Spleen (tissue), 11 donors: ENCODE data around the gene EDEM1. TPM values are rescaled to one million over a fixed set of nuclear protein-coding genes. Genes with fewer than 3 reads are reported as not detected.
"Not testable (repeated sequence)": the region's sequence is repeated elsewhere in the genome, so short reads cannot be mapped to it uniquely, and the experiment has no call there.

Experiments
- DNase-seq: peaks from one replicate; pipeline ENCODE4 v3.0.0-alpha.2; 2020
- H3K27ac ChIP-seq, 8 donors: fragments of 200-600 bp; sonication (generic) in 7 of 8; 1 replicate in 4 of 8; 2 replicates in 4 of 8; pipeline versions ENCODE4 v1.5.0 to v1.8.0; 2016 to 2021; ENCODE audit warnings: inconsistent platforms in 4 of 8, mild to moderate bottlenecking in 4 of 8, moderate library complexity in 1 of 8
- H3K27me3 ChIP-seq, 7 donors: fragments of 200-600 bp; sonication (generic) in 6 of 7; replicated peaks in 1 of 7; 1 replicate in 4 of 7; 2 replicates in 3 of 7; pipeline versions ENCODE4 v1.5.0 to v1.8.0; 2016 to 2021; ENCODE audit warnings: inconsistent platforms in 3 of 7, mild to moderate bottlenecking in 1 of 7
- H3K36me3 ChIP-seq, 6 donors: fragments of 200-600 bp; sonication (generic) in 5 of 6; 1 replicate in 4 of 6; 2 replicates in 2 of 6; pipeline versions ENCODE4 v1.5.0 to v1.8.0; 2016 to 2021; ENCODE audit warnings: inconsistent platforms in 2 of 6
- H3K4me1 ChIP-seq, 6 donors: fragments of 200-600 bp; sonication (generic) in 5 of 6; 1 replicate in 3 of 6; 2 replicates in 3 of 6; pipeline versions ENCODE4 v1.5.0 to v1.8.0; 2016 to 2021; ENCODE audit warnings: inconsistent platforms in 3 of 6
- H3K4me3 ChIP-seq, 8 donors: fragments of 200-600 bp; sonication (generic) in 7 of 8; 1 replicate in 4 of 8; 2 replicates in 4 of 8; pipeline versions ENCODE4 v1.5.0 to v1.8.0; 2016 to 2021; ENCODE audit warnings: inconsistent platforms in 4 of 8, mild to moderate bottlenecking in 4 of 8, moderate library complexity in 2 of 8
- H3K9me3 ChIP-seq, 8 donors: fragments of 200-600 bp; sonication (generic) in 7 of 8; 1 replicate in 4 of 8; 2 replicates in 4 of 8; pipeline versions ENCODE4 v1.5.0 to v1.8.0; 2016 to 2021; ENCODE audit warnings: inconsistent platforms in 4 of 8
- POLR2A ChIP-seq, 3 donors: fragments of 450-650 bp; IDR thresholded peaks; one replicate each; pipeline ENCODE4 v1.5.1; 2017; ENCODE audit warnings: antibody characterized with exemption in 3 of 3, mild to moderate bottlenecking in 1 of 3
- POLR2AphosphoS5 ChIP-seq, 3 donors: sonication (generic); formaldehyde crosslinking; IDR thresholded peaks; one replicate each; pipeline ENCODE4 v1.5.1; 2017; ENCODE audit warnings: antibody characterized with exemption in 3 of 3
- WGBS, 5 donors: extraction: QIAGEN DNeasy Blood & Tissue Kit in 3 of 5; methylation state at CpG; one replicate each; pipeline versions ENCODE4 v1.1.5 to v1.1.7; 2013 to 2018; 5-methylcytosine and 5-hydroxymethylcytosine counted together
- intact Hi-C: fragments of 100-400 bp; cut with DNase I; formaldehyde crosslinking; loops from one replicate; pipeline ENCODE4 v1.15.0; 2023; ENCODE audit warnings: low total_unique reads
- polyA plus RNA-seq, 3 donors: library from polyadenylated mRNA; stranded (reverse); fragments of 200-250 nt; gene quantifications; one replicate each; pipeline ENCODE4 v1.2.1, GENCODE V29; 2013
- total RNA-seq, 7 donors: library from RNA; depleted of rRNA in 3 of 7; stranded (reverse); fragments of >200 nt in 3 of 7; fragmentation: NEBNext Ultra II Directional in 4 of 7; extraction: Animal tissue kit (Norgen Biotek cat#: 25700) in 4 of 7; gene quantifications; one replicate each; pipeline versions ENCODE4 v1.1.0 to v1.2.1, GENCODE V29; 2016 to 2021
- TF ChIP-seq, protein P1 (sequence below), 11 experiments: fragments of 200-600 bp in 7 of 11; fragments of 450-650 bp in 4 of 11; sonication (generic) in 4 of 11; IDR thresholded peaks in 8 of 11; conservative IDR thresholded peaks in 3 of 11; 1 replicate in 7 of 11; 2 replicates in 4 of 11; pipeline versions ENCODE4 v1.4.0 to v1.8.0; 2016 to 2021; ENCODE audit warnings: antibody characterized with exemption in 11 of 11, inconsistent platforms in 4 of 11, mild to moderate bottlenecking in 1 of 11
- donor health status: healthy with polysubstance abuse.
- donor health status: DM: no; HTN: no; CAD: no; lungs with moderate emphysema.
- donor health status: DM: no; HTN: no; CAD: no.
- donor health status: Bipolar disorder and iron deficiency.
- donor health status: healthy.
- donor health status: DM: no; HTN: no; CAD: no.
- donor health status: DM: yes; HTN: yes; CAD: no.

EDEM1 gene
- total and polyA plus RNA-seq, 10 donors, result 8.4 to 174 (median 73.8) TPM

DNA sequence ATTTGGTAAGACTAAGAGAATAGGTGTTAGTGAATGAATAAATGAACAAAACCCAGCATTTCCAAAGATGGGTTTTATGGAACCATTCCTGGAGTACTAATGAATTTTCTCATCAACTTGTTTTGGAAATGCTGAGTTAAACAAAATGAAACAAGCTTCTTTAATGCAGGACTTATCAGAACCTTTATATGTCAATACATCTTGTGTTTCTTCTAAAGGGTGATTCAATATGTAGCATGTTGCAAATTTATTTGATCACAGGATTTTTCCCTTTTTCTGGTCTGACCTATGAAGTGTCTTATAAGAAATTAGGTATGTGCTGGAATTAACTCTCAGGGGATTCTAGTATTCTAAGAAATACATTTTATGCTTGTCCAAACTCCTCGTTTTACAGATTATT lies 53.2 kb downstream of the EDEM1 start:
- no peak for DNase-seq
- H3K9me3 ChIP-seq, result peaks cover 0 to 14% (median 3%) of the 10 kb centered on the region in 8 donors
- no peaks in the 10 kb centered on the region for H3K27me3 ChIP-seq
- no peak overlapping the region for H3K4me3 ChIP-seq
- no peak overlapping the region for H3K27ac ChIP-seq
- intact Hi-C loops, result no loop called here
- 65 to 93% (median 83%) methylated on average over 1 of the region's 1 CpG for WGBS, 5 donors
- H3K36me3 ChIP-seq, result no peaks in the 10 kb centered on the region
- TF ChIP-seq POLR2AphosphoS5 (IDR thresholded peaks at IDR 0.05) (no peak), POLR2A (IDR thresholded peaks at IDR 0.05) (no peak)
- TF ChIP-seq, protein P1, sequence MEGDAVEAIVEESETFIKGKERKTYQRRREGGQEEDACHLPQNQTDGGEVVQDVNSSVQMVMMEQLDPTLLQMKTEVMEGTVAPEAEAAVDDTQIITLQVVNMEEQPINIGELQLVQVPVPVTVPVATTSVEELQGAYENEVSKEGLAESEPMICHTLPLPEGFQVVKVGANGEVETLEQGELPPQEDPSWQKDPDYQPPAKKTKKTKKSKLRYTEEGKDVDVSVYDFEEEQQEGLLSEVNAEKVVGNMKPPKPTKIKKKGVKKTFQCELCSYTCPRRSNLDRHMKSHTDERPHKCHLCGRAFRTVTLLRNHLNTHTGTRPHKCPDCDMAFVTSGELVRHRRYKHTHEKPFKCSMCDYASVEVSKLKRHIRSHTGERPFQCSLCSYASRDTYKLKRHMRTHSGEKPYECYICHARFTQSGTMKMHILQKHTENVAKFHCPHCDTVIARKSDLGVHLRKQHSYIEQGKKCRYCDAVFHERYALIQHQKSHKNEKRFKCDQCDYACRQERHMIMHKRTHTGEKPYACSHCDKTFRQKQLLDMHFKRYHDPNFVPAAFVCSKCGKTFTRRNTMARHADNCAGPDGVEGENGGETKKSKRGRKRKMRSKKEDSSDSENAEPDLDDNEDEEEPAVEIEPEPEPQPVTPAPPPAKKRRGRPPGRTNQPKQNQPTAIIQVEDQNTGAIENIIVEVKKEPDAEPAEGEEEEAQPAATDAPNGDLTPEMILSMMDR (IDR thresholded peaks at IDR 0.05 in 8 of 11, conservative IDR thresholded peaks at IDR 0.05 in 3 of 11), result no peak
- H3K4me1 ChIP-seq, result no peaks in the 10 kb centered on the region

DNA sequence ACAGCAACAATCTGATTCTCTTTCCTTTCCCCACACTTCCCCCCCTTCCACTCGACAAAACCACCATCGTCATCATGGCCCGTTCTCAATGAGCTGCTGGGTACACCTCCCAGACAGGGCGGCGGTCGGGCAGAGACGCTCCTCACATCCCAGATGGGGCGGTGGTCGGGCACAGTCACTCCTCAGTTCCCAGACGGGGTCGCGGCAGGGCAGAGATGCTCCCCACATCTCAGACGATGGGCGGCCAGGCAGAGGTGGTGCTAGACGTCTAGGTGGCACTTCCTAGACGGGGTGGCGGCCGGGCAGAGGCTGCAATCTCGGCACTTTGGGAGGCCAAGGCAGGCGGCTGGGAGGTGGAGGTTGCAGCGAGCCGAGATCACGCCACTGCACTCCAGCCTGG lies 55.3 kb downstream of the EDEM1 start:
- H3K4me3 ChIP-seq, intact Hi-C loops, DNase-seq, H3K27ac ChIP-seq, H3K27me3 ChIP-seq, H3K4me1 ChIP-seq, H3K36me3 ChIP-seq: not testable (repeated sequence)
- peaks cover 0 to 14% (median 3%) of the 10 kb centered on the region in 8 donors for H3K9me3 ChIP-seq
- WGBS, 5 donors, result 82 to 94% (median 91%) methylated on average over 16 to 23 of the region's 23 CpGs

DNA sequence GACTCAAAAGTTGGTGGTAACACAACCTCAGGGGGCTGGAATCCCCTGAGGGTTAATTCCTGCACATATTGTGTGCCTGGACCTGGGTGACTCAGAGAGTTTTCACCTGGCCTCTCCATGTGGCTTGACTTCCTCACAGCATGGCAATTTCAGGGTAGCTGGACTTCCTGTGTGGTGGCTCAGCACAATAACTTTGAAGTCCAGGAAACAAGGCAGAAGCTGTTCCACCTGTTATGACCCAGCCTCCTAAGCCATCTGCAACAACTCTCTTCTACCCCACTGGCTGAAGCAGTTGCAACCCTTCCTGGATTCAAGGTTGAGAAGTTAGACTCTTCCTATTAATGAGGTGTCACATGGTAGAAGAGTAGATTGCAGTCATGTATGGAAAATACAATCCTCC lies 58.4 kb downstream of the EDEM1 start:
- H3K27ac ChIP-seq, result no peak overlapping the region
- TF ChIP-seq POLR2AphosphoS5 (IDR thresholded peaks at IDR 0.05) (no peak), POLR2A (IDR thresholded peaks at IDR 0.05) (no peak)
- TF ChIP-seq, protein P1 (IDR thresholded peaks at IDR 0.05 in 8 of 11, conservative IDR thresholded peaks at IDR 0.05 in 3 of 11), result no peak

DNA sequence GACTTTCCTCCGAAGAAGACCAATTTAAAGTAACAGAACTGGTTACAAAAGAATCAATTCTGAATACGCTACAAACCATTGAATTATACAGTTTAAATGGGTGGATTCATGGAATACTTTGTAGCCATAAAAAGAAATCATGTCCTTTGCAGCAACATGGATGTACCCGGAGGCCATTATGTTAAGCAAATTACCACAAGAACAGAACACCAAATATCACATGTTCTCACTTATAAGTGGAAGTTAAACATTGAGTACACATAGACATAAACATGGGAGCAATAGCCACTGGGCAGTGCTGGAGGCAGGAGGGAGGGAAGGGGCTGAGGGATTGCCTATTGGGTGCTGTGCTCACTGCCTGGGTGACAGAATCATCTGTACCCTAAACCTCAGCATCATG lies 61.3 kb downstream of the EDEM1 start:
- intact Hi-C loops, result no loop called here
- Histone ChIP-seq H3K27me3 (no peaks in the 10 kb centered on the region), H3K27ac (no peak overlapping the region), H3K36me3 (no peaks in the 10 kb centered on the region), H3K4me1 (no peaks in the 10 kb centered on the region), H3K9me3 (peaks cover 0 to 7% (median under 1%) of the 10 kb centered on the region in 8 donors), H3K4me3 (no peak overlapping the region)
- TF ChIP-seq, protein P1 (IDR thresholded peaks at IDR 0.05 in 8 of 11, conservative IDR thresholded peaks at IDR 0.05 in 3 of 11), result no peak
- TF ChIP-seq POLR2A (IDR thresholded peaks at IDR 0.05), result no peak
- TF ChIP-seq POLR2AphosphoS5 (IDR thresholded peaks at IDR 0.05), result no peak
- 91 to 95% (median 92%) methylated on average over 3 of the region's 3 CpGs for WGBS, 5 donors
- no peak for DNase-seq

More for the DNA sequence above, 58.4 kb downstream of the EDEM1 start:
- intact Hi-C loops, result no loop called here
- H3K9me3 ChIP-seq, result peaks cover 0 to 14% (median 3%) of the 10 kb centered on the region in 8 donors
- no peak for DNase-seq
- H3K4me1 ChIP-seq, result no peaks in the 10 kb centered on the region
- no peak overlapping the region for H3K4me3 ChIP-seq
- H3K27me3 ChIP-seq, result no peaks in the 10 kb centered on the region
- H3K36me3 ChIP-seq, result no peaks in the 10 kb centered on the region
